ENCODE data around the gene KCNC3. TPM values are rescaled to one million over a fixed set of nuclear protein-coding genes. Genes with fewer than 3 reads are reported as not detected.
"Not testable (repeated sequence)": the region's sequence is repeated elsewhere in the genome, so short reads cannot be mapped to it uniquely, and the experiment has no call there.

KCNC3 gene
- total RNA-seq, 1 donor from 2014 or later, result 0.35 TPM

DNA sequence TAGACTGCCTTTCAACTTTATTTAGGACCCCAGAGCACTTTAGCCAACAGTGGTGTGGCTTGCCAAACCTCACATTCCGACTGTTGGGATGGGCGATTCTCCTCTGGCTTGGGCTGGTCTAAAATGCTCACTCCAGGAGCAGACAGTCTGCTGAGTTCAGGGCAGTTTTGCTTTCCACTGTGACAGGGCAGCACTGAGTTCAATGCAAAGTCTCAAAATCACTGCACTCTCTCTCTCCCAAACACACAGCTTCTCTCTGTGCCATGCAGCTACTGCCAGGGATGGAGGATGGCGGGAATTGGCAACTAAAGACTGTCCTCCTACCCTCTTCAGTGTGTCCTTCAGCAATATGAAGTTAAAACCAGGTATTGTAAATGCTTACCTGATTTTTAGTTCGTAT lies 23.1 kb upstream of the KCNC3 start:
- TF ChIP-seq, protein P1, sequence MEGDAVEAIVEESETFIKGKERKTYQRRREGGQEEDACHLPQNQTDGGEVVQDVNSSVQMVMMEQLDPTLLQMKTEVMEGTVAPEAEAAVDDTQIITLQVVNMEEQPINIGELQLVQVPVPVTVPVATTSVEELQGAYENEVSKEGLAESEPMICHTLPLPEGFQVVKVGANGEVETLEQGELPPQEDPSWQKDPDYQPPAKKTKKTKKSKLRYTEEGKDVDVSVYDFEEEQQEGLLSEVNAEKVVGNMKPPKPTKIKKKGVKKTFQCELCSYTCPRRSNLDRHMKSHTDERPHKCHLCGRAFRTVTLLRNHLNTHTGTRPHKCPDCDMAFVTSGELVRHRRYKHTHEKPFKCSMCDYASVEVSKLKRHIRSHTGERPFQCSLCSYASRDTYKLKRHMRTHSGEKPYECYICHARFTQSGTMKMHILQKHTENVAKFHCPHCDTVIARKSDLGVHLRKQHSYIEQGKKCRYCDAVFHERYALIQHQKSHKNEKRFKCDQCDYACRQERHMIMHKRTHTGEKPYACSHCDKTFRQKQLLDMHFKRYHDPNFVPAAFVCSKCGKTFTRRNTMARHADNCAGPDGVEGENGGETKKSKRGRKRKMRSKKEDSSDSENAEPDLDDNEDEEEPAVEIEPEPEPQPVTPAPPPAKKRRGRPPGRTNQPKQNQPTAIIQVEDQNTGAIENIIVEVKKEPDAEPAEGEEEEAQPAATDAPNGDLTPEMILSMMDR (conservative IDR thresholded peaks at IDR 0.05; ENCODE audit: low read depth, low read length), result no peak
- no peak for DNase-seq (ENCODE audit: low read depth)
- H3K4me3 ChIP-seq (ENCODE audit: low read depth, low read length), result no peak overlapping the region

DNA sequence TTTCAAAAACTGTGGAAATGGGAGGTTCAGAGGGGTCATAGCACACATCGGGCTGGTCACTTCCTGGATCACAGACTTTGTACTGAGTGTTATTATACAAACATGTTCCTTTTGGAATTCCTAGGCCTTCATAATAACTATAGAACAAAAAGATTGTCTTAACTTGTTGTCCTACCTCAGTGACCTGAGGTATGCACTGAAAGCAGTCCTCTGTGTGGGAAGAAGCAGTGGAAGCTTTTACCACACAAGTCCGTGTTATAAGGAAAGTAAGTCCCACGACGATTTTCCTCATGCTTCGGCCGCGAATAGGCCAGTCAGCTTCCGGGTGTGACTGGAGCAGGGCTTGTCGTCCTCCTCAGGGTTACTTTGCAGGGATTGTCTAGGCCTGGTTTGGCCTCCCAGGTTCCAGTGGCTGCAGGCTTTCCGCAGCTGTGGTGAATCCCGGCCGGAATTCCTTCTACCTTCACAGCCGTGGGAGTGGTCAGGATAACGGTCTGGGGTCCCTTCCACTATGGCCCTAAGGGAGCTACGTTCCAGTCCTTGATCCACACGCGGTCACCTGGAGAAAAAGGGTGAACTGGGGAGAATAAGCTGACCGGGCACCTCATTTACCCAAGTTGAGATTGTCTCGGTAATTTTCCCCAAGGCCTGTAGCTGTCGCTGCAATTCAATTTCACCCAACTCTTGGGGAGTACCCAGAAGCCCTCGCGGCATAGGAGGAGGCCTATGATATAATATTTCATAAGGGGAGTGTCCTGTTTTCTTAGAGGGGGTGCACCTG lies 20.3 kb upstream of the KCNC3 start:
- no peak for DNase-seq (ENCODE audit: low read depth)
- no peak overlapping the region for H3K4me3 ChIP-seq (ENCODE audit: low read depth, low read length)
- TF ChIP-seq, protein P1 (conservative IDR thresholded peaks at IDR 0.05; ENCODE audit: low read depth, low read length), result peak; percentile 17

DNA sequence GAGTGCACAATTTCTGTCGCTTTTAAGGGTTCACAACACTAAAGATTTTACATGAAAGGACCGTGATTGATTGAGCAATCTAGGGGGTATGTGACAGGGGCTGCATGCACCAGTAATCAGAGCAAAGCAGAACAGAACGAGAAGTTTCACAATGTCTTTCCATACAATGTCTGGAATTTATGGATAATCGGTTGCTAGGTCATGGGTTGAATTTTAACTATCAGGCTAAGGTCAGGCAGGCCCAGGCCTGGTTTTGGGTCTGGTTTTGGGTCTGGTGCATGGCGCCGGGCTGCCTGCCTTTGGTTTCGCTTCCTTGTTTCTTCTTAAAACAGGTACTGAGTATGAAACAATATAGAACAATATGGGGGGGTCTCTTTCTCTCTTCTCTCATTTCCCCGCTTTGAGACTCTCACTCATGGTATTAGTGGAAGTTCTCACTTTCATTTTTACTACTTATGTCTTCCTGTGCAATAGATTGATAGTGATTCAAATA lies 18.0 kb upstream of the KCNC3 start:
- H3K4me3 ChIP-seq (ENCODE audit: low read depth, low read length); DNase-seq (ENCODE audit: low read depth): not testable (repeated sequence)

DNA sequence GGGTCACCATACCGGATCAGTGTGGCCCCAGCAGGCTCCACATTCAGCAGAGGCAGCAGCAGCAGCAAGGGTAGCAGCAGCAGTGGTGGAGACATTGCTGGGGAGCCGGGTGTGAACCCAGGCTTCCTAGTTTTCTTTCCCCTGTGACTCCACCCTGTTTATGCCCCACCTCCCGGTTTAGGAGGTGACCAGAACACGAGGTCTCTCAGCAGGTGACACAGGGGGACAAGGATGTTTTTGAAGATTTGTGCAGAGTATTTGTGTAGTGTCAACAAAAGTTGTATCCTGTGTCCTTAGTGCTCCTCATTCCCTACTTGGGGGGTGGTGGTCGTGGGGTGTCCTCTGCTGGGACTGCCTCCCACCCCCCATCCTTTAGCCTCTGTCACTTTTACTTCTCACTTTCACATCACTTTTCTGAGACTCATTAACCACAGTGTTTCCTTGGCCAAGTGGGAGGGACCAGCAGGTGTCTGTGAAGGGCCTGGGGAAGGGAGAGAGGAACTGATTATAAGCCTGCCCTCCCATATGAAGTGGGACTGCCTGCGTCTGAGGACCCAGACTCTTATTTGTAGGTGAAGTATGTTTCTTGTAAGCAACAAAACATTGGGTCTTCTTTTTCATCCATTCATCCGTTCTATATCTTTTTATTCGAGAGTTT lies 15.6 kb upstream of the KCNC3 start:
- TF ChIP-seq, protein P1 (conservative IDR thresholded peaks at IDR 0.05; ENCODE audit: low read depth, low read length), result no peak
- DNase-seq (ENCODE audit: low read depth), result no peak
- no peak overlapping the region for H3K4me3 ChIP-seq (ENCODE audit: low read depth, low read length)

DNA sequence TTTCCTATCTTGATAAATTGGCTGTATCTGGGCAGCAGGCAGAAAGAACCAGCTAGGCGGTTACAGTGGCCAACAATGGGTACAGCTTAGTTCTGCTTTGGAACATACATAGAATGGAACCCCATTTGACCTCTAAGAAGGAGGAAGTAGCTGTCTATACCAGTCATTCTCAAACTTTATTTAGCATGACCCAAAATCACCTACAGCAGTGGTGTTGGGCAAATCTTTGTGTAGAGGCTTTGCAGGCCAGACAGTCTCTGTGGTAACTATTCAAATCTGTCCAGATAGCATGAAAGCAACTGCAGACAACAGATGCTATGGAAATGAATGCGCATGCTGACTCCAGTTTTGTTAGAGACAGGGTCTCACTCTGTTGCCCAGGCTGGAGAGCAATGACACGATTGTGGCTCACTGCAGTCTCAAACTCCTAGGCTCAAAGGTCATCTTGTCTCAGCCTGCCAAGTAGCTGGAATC lies 12.0 kb upstream of the KCNC3 start:
- DNase-seq (ENCODE audit: low read depth), result no peak
- no peak overlapping the region for H3K4me3 ChIP-seq (ENCODE audit: low read depth, low read length)
- TF ChIP-seq, protein P1 (conservative IDR thresholded peaks at IDR 0.05; ENCODE audit: low read depth, low read length), result no peak

DNA sequence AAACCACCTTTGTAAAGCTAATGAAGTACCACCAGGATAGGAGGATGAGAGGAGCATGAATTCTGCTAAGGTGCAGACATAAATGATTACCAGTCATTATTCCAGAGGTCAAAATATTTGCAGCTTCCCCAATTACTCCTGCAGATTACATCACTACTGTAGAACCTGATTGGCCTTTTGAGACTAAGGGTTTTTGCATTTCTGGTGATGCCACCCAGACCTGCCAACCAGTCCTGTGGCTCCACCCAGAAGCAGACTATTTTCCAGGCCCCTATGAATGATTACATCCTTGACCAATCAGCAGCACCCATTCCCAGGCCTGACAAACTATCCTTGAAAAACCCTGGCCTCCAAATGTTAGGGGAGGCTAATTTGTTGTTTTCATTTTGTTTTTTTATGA lies 11.2 kb upstream of the KCNC3 start:
- no peak overlapping the region for H3K4me3 ChIP-seq (ENCODE audit: low read depth, low read length)
- TF ChIP-seq, protein P1 (conservative IDR thresholded peaks at IDR 0.05; ENCODE audit: low read depth, low read length), result no peak
- DNase-seq (ENCODE audit: low read depth), result no peak

DNA sequence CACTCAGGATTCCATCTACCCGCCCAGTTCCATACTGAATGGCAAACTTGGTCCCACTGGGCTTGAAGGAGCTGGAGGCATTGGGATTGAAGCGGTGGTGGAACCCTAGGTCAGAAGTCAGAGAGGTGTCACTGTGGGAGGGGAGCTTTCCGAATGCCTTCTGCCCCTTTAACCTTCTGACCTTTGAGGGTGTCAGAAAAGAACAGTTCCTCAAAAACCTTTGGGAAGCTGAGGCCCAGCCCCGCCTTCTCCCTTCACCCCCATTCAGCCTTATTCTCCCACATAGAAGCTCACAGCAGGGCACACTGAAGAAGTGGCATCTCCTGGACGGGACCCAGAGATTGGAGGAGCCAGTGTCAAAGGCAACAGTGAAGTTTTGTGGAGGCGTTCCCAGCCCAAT lies 7.9 kb upstream of the KCNC3 start:
- not testable (repeated sequence) for H3K4me3 ChIP-seq (ENCODE audit: low read depth, low read length); DNase-seq (ENCODE audit: low read depth)
